Type B pancreatic cell (in vitro differentiated cells): ENCODE measurements around the gene PUSL1. TPM values are rescaled to one million over a fixed set of nuclear protein-coding genes. Genes with fewer than 3 reads are reported as not detected.

ENCODE experiments used
- DNase-seq: peaks from one replicate; pipeline ENCODE4 v3.0.0; 2021; ENCODE audit warnings: mixed read lengths; ENCODE audit not compliant: unreplicated experiment; ENCODE audit errors: extremely low spot score
- H3K27ac Mint-ChIP-seq: 2 replicates; pipeline ENCODE4 v1.8.0; 2021; ENCODE audit warnings: mild to moderate bottlenecking, mixed read lengths
- H3K27me3 Mint-ChIP-seq: 2 replicates; pipeline ENCODE4 v1.8.0; 2021; ENCODE audit warnings: mixed read lengths
- H3K36me3 Mint-ChIP-seq: 2 replicates; pipeline ENCODE4 v1.8.0; 2021; ENCODE audit warnings: mixed read lengths
- H3K4me1 Mint-ChIP-seq: one replicate; pipeline ENCODE4 v1.8.0; 2021; ENCODE audit warnings: mixed read lengths; ENCODE audit not compliant: unreplicated experiment
- H3K4me3 Mint-ChIP-seq: 2 replicates; pipeline ENCODE4 v1.8.0; 2021; ENCODE audit warnings: mild to moderate bottlenecking, mixed read lengths
- H3K9me3 Mint-ChIP-seq: 2 replicates; pipeline ENCODE4 v1.8.0; 2021; ENCODE audit warnings: mixed read lengths
- CTCF ChIP-seq: fragments of 200-600 bp; sonication (generic); conservative IDR thresholded peaks from 2 replicates; pipeline ENCODE4 v1.5.0; 2021; ENCODE audit warnings: antibody characterized with exemption, mild to moderate bottlenecking
- total RNA-seq: library from RNA; stranded (reverse); gene quantifications from 2 replicates; pipeline ENCODE4 v1.2.1, GENCODE V29; 2021; ENCODE audit warnings: low replicate concordance

PUSL1 gene
- total RNA-seq, 1 donor from 2014 or later = 20.4 TPM

- H3K4me1 Mint-ChIP-seq = peaks cover 15% of the 10 kb centered on the region
- H3K27me3 Mint-ChIP-seq = no peaks in the 10 kb centered on the region
- H3K27ac Mint-ChIP-seq = peak overlapping the region; percentile 93
- H3K4me3 Mint-ChIP-seq = peak overlapping the region; percentile 91
- DNase-seq = no peak
- no peak for TF ChIP-seq CTCF
- H3K36me3 Mint-ChIP-seq = no peaks in the 10 kb centered on the region
- H3K9me3 Mint-ChIP-seq = no peaks in the 10 kb centered on the region
Measured at GRCh38 chr1:1307261-1307922, 1.0 kb upstream of the PUSL1 start.

- no peak for TF ChIP-seq CTCF
- no peak for DNase-seq
- H3K9me3 Mint-ChIP-seq = no peaks in the 10 kb centered on the region
- peak overlapping the region; percentile 79 for H3K27ac Mint-ChIP-seq
- peaks cover 2% of the 10 kb centered on the region for H3K36me3 Mint-ChIP-seq
- peaks cover 15% of the 10 kb centered on the region for H3K4me1 Mint-ChIP-seq
- H3K27me3 Mint-ChIP-seq = no peaks in the 10 kb centered on the region
- peak overlapping the region; percentile 86 for H3K4me3 Mint-ChIP-seq
Measured at GRCh38 chr1:1308756-1309250, 406 bp downstream of the PUSL1 start.

- peak overlapping the region; percentile 83 for H3K4me3 Mint-ChIP-seq
- H3K4me1 Mint-ChIP-seq = peaks cover 14% of the 10 kb centered on the region
- H3K27ac Mint-ChIP-seq = peak overlapping the region; percentile 50
- H3K36me3 Mint-ChIP-seq = peaks cover 3% of the 10 kb centered on the region
- no peaks in the 10 kb centered on the region for H3K27me3 Mint-ChIP-seq
- H3K9me3 Mint-ChIP-seq = no peaks in the 10 kb centered on the region
- no peak for DNase-seq
- no peak for TF ChIP-seq CTCF
Measured at GRCh38 chr1:1309251-1310108, 1.1 kb downstream of the PUSL1 start.

- no peak for TF ChIP-seq CTCF
- no peak for DNase-seq
- no peak overlapping the region for H3K27ac Mint-ChIP-seq
- H3K4me3 Mint-ChIP-seq = peak overlapping the region; percentile 79
- no peaks in the 10 kb centered on the region for H3K9me3 Mint-ChIP-seq
- peaks cover 3% of the 10 kb centered on the region for H3K36me3 Mint-ChIP-seq
- H3K27me3 Mint-ChIP-seq = no peaks in the 10 kb centered on the region
- peaks cover 11% of the 10 kb centered on the region for H3K4me1 Mint-ChIP-seq
Measured at GRCh38 chr1:1310109-1310385, 1.6 kb downstream of the PUSL1 start.

GRCh38 chr1:1310476-1311053, 2.2 kb downstream of the PUSL1 start:
- Mint-ChIP-seq H3K27me3 (no peaks in the 10 kb centered on the region), H3K9me3 (no peaks in the 10 kb centered on the region), H3K36me3 (peaks cover 3% of the 10 kb centered on the region), H3K4me3 (peak overlapping the region; percentile 79), H3K27ac (peak overlapping the region; percentile 56), H3K4me1 (peaks cover 11% of the 10 kb centered on the region)
- TF ChIP-seq CTCF = no peak
- no peak for DNase-seq
